ENCODE results near the gene UBL3. TPM values are rescaled to one million over a fixed set of nuclear protein-coding genes. Genes with fewer than 3 reads are reported as not detected.

The UBL3 gene
- total RNA-seq, 2 experiments from 2014 or later, result 39.5 to 41.9 TPM

- Mint-ChIP-seq H3K36me3 (ENCODE audit: low read depth) (peaks cover 12% of the 10 kb centered on the region), H3K27me3 (no peaks in the 10 kb centered on the region), H3K27ac (peak overlapping the region; percentile 52), H3K4me1 (ENCODE audit: low read depth) (peaks cover 75% of the 10 kb centered on the region), H3K9me3 (peaks cover 2% of the 10 kb centered on the region), H3K4me3 (peak overlapping the region; percentile 40)
- Histone ChIP-seq H3K9me3 (ENCODE audit: control insufficient read depth in 1 of 2, insufficient read depth in 1 of 2, low read length in 2 of 2) (peaks cover 0 to 3% of the 10 kb centered on the region in 2 experiments), H3K27ac (ENCODE audit: low read depth in 1 of 2, low read length in 2 of 2) (no peak overlapping the region), H3K4me1 (ENCODE audit: insufficient read depth, low read length) (no peaks in the 10 kb centered on the region), H3K36me3 (ENCODE audit: insufficient read depth, low read length) (no peaks in the 10 kb centered on the region), H3K27me3 (ENCODE audit: control insufficient read depth in 1 of 2, insufficient read depth in 2 of 2, low read length in 2 of 2) (no peaks in the 10 kb centered on the region), H3K4me3 (ENCODE audit: low read length) (no peak overlapping the region)
- ATAC-seq (ENCODE audit: poor library complexity) (no peak), DNase-seq (peak in 1 of 14 experiments; percentile 8)
- intact Hi-C loops (cut with DNase I, micrococcal nuclease), result no loop called here
- POLR2A ChIA-PET, result interaction anchor here (0.6 to 1.2 kb wide), 4 partner anchors 136 to 1180 kb away, joined by 3 to 4 read pairs (median 3); no protein-coding TSS in a partner anchor
- CTCF ChIA-PET, result no interaction called here
- no peak for TF ChIP-seq CTCF (IDR thresholded peaks at IDR 0.05)
Measured at GRCh38 chr13:29817604-29818378, 32.6 kb downstream of the UBL3 start.

- Histone ChIP-seq H3K36me3 (ENCODE audit: insufficient read depth, low read length) (no peaks in the 10 kb centered on the region), H3K4me3 (ENCODE audit: low read length) (no peak overlapping the region), H3K9me3 (ENCODE audit: control insufficient read depth in 1 of 2, insufficient read depth in 1 of 2, low read length in 2 of 2) (peaks cover 0 to 3% of the 10 kb centered on the region in 2 experiments), H3K4me1 (ENCODE audit: insufficient read depth, low read length) (no peaks in the 10 kb centered on the region), H3K27ac (ENCODE audit: low read depth in 1 of 2, low read length in 2 of 2) (no peak overlapping the region), H3K27me3 (ENCODE audit: control insufficient read depth in 1 of 2, insufficient read depth in 2 of 2, low read length in 2 of 2) (no peaks in the 10 kb centered on the region)
- DNase-seq (no peak), ATAC-seq (ENCODE audit: poor library complexity) (no peak)
- peaks cover under 1% of the 10 kb centered on the region for H3K36me3 Mint-ChIP-seq (ENCODE audit: low read depth)
- ChIA-PET POLR2A (interaction anchor here (1.2 kb wide), 1 partner anchor 296 kb away, joined by 3 read pairs; no protein-coding TSS in a partner anchor), CTCF (no interaction called here)
- H3K27me3 Mint-ChIP-seq, result no peaks in the 10 kb centered on the region
- peaks cover 2% of the 10 kb centered on the region for H3K9me3 Mint-ChIP-seq
- no peak overlapping the region for H3K27ac Mint-ChIP-seq
- no peak overlapping the region for H3K4me3 Mint-ChIP-seq
- peaks cover 72% of the 10 kb centered on the region for H3K4me1 Mint-ChIP-seq (ENCODE audit: low read depth)
- intact Hi-C loops (cut with DNase I, micrococcal nuclease), result no loop called here
- no peak for TF ChIP-seq CTCF (IDR thresholded peaks at IDR 0.05)
Measured at GRCh38 chr13:29816715-29817114, 33.7 kb downstream of the UBL3 start.

- intact Hi-C loops (cut with DNase I, micrococcal nuclease), result no loop called here
- Mint-ChIP-seq H3K4me3 (no peak overlapping the region), H3K27me3 (no peaks in the 10 kb centered on the region), H3K9me3 (no peaks in the 10 kb centered on the region), H3K4me1 (ENCODE audit: low read depth) (peaks cover 82% of the 10 kb centered on the region), H3K27ac (no peak overlapping the region), H3K36me3 (ENCODE audit: low read depth) (no peaks in the 10 kb centered on the region)
- TF ChIP-seq CTCF (IDR thresholded peaks at IDR 0.05), result no peak
- no peak for DNase-seq
- Histone ChIP-seq H3K4me3 (ENCODE audit: low read length) (no peak overlapping the region), H3K9me3 (ENCODE audit: control insufficient read depth in 1 of 2, insufficient read depth in 1 of 2, low read length in 2 of 2) (peaks cover 0 to 3% of the 10 kb centered on the region in 2 experiments), H3K36me3 (ENCODE audit: insufficient read depth, low read length) (no peaks in the 10 kb centered on the region), H3K27ac (ENCODE audit: low read depth in 1 of 2, low read length in 2 of 2) (no peak overlapping the region), H3K4me1 (ENCODE audit: insufficient read depth, low read length) (no peaks in the 10 kb centered on the region), H3K27me3 (ENCODE audit: control insufficient read depth in 1 of 2, insufficient read depth in 2 of 2, low read length in 2 of 2) (no peaks in the 10 kb centered on the region)
- CTCF ChIA-PET, result no interaction called here
- POLR2A ChIA-PET, result interaction anchor here (0.7 to 0.8 kb wide), 2 partner anchors 8 to 53 kb away, joined by 3 read pairs; no protein-coding TSS in a partner anchor
- no peak for ATAC-seq (ENCODE audit: poor library complexity)
Measured at GRCh38 chr13:29815336-29815735, 35.1 kb downstream of the UBL3 start.

All from CD4-positive, alpha-beta T cell (primary cell).